ENCODE measurements around the gene CCDC154. TPM values are rescaled to one million over a fixed set of nuclear protein-coding genes. Genes with fewer than 3 reads are reported as not detected.
A peak's percentile ranks its signal among the peaks of the same experiment; 100 is the strongest.

Gene CCDC154
- total and polyA plus RNA-seq, 9 of the 15 experiments (the other 6 are each of a cell fraction or from before 2014, with no cell fraction given) = 0.15 to 1.4 (median 0.20) TPM; not detected in 5

DNA sequence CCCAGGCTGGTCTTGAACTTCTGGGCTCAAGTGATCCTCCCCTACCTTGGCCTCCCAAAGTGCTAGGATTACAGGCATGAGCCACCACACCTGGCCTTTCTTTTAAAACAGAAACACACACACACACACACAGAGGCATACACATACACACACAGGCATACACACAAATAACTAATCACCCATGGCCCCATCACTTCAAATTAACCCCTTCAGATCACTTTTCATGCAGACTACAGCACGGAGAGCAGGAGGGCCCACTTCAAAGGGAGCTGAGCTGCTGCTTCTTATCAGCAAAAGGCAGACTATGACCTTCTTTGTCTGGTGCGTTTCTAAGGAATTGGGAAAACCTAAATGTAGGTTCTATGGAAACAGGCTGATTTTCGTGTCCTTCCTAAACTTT is 28.6 kb upstream of the CCDC154 start (continued):
- TF ChIP-seq, protein P1, sequence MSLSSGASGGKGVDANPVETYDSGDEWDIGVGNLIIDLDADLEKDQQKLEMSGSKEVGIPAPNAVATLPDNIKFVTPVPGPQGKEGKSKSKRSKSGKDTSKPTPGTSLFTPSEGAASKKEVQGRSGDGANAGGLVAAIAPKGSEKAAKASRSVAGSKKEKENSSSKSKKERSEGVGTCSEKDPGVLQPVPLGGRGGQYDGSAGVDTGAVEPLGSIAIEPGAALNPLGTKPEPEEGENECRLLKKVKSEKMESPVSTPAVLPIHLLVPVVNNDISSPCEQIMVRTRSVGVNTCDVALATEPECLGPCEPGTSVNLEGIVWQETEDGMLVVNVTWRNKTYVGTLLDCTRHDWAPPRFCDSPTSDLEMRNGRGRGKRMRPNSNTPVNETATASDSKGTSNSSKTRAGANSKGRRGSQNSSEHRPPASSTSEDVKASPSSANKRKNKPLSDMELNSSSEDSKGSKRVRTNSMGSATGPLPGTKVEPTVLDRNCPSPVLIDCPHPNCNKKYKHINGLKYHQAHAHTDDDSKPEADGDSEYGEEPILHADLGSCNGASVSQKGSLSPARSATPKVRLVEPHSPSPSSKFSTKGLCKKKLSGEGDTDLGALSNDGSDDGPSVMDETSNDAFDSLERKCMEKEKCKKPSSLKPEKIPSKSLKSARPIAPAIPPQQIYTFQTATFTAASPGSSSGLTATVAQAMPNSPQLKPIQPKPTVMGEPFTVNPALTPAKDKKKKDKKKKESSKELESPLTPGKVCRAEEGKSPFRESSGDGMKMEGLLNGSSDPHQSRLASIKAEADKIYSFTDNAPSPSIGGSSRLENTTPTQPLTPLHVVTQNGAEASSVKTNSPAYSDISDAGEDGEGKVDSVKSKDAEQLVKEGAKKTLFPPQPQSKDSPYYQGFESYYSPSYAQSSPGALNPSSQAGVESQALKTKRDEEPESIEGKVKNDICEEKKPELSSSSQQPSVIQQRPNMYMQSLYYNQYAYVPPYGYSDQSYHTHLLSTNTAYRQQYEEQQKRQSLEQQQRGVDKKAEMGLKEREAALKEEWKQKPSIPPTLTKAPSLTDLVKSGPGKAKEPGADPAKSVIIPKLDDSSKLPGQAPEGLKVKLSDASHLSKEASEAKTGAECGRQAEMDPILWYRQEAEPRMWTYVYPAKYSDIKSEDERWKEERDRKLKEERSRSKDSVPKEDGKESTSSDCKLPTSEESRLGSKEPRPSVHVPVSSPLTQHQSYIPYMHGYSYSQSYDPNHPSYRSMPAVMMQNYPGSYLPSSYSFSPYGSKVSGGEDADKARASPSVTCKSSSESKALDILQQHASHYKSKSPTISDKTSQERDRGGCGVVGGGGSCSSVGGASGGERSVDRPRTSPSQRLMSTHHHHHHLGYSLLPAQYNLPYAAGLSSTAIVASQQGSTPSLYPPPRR (CRISPR knock-in tag; IDR thresholded peaks at IDR 0.05; ENCODE audit: borderline replicate concordance) = no peak
- TF ChIP-seq NFIC (IDR thresholded peaks at IDR 0.05) = peak; percentile 50; the same call in 1 of the 2 replicates
- TF ChIP-seq FOSL1 (tag; conservative IDR thresholded peaks at IDR 0.05) = no peak
- TF ChIP-seq, protein P2, sequence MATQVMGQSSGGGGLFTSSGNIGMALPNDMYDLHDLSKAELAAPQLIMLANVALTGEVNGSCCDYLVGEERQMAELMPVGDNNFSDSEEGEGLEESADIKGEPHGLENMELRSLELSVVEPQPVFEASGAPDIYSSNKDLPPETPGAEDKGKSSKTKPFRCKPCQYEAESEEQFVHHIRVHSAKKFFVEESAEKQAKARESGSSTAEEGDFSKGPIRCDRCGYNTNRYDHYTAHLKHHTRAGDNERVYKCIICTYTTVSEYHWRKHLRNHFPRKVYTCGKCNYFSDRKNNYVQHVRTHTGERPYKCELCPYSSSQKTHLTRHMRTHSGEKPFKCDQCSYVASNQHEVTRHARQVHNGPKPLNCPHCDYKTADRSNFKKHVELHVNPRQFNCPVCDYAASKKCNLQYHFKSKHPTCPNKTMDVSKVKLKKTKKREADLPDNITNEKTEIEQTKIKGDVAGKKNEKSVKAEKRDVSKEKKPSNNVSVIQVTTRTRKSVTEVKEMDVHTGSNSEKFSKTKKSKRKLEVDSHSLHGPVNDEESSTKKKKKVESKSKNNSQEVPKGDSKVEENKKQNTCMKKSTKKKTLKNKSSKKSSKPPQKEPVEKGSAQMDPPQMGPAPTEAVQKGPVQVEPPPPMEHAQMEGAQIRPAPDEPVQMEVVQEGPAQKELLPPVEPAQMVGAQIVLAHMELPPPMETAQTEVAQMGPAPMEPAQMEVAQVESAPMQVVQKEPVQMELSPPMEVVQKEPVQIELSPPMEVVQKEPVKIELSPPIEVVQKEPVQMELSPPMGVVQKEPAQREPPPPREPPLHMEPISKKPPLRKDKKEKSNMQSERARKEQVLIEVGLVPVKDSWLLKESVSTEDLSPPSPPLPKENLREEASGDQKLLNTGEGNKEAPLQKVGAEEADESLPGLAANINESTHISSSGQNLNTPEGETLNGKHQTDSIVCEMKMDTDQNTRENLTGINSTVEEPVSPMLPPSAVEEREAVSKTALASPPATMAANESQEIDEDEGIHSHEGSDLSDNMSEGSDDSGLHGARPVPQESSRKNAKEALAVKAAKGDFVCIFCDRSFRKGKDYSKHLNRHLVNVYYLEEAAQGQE (IDR thresholded peaks at IDR 0.05; ENCODE audit: borderline replicate concordance) = no peak
- TF ChIP-seq, protein P2 (CRISPR knock-in tag; IDR thresholded peaks at IDR 0.05; ENCODE audit: low read depth) = no peak
- no peak for TF ChIP-seq MTF1 (CRISPR knock-in tag; IDR thresholded peaks at IDR 0.05; ENCODE audit: borderline replicate concordance)
- TF ChIP-seq EP400 (IDR thresholded peaks at IDR 0.05) = peak; percentile 23; the same call in 1 of the 2 replicates
- TF ChIP-seq KAT8 (IDR thresholded peaks at IDR 0.05; ENCODE audit: low read depth) = no peak
- no peak for TF ChIP-seq ZNF445 (CRISPR knock-in tag; IDR thresholded peaks at IDR 0.05; ENCODE audit: low read depth)
- TF ChIP-seq, protein P3, sequence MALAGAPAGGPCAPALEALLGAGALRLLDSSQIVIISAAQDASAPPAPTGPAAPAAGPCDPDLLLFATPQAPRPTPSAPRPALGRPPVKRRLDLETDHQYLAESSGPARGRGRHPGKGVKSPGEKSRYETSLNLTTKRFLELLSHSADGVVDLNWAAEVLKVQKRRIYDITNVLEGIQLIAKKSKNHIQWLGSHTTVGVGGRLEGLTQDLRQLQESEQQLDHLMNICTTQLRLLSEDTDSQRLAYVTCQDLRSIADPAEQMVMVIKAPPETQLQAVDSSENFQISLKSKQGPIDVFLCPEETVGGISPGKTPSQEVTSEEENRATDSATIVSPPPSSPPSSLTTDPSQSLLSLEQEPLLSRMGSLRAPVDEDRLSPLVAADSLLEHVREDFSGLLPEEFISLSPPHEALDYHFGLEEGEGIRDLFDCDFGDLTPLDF (CRISPR knock-in tag; IDR thresholded peaks at IDR 0.05) = no peak
- no peak for TF ChIP-seq GTF2F1 (IDR thresholded peaks at IDR 0.05; ENCODE audit: low read depth, low read length)
- no peak for TF ChIP-seq GTF2E2 (tag; IDR thresholded peaks at IDR 0.05)
- no peak for TF ChIP-seq KDM5B (IDR thresholded peaks at IDR 0.05; ENCODE audit: insufficient replicate concordance, low read depth, low read length)
- no peak for TF ChIP-seq ILK (tag; IDR thresholded peaks at IDR 0.05; ENCODE audit: borderline replicate concordance, low read depth)
- no peak for TF ChIP-seq ZNF121 (CRISPR knock-in tag; conservative IDR thresholded peaks at IDR 0.05)
